GM19351 (cell line): ENCODE data around the gene GSTO1.
A peak's percentile ranks its signal among the peaks of the same experiment; 100 is the strongest.
"Not testable (repeated sequence)": the region's sequence is repeated elsewhere in the genome, so short reads cannot be mapped to it uniquely, and the experiment has no call there.

ENCODE experiments used
- ATAC-seq: cut with Tn5 transposase; IDR thresholded peaks from one replicate; pipeline ENCODE4 v1.9.1; 2021; ENCODE audit warnings: mild to moderate bottlenecking, moderate library complexity; ENCODE audit not compliant: unreplicated experiment

Gene GSTO1

GRCh38 chr10:104248931-104249330 lies 5.8 kb upstream of the GSTO1 start:
- not testable (repeated sequence) for ATAC-seq

- ATAC-seq, result no peak
These were observed 4.3 kb upstream of the GSTO1 start for GRCh38 chr10:104250371-104250770.

- ATAC-seq, result no peak
These were observed 3.2 kb upstream of the GSTO1 start for GRCh38 chr10:104251443-104251842.

- ATAC-seq, result no peak
These were observed 2.3 kb upstream of the GSTO1 start for GRCh38 chr10:104252368-104252767.

GRCh38 chr10:104253106-104253505 lies 1.6 kb upstream of the GSTO1 start:
- no peak for ATAC-seq

- ATAC-seq, result no peak
These were observed 884 bp upstream of the GSTO1 start for GRCh38 chr10:104253606-104254410.

GRCh38 chr10:104255311-104255981 lies 754 bp downstream of the GSTO1 start:
- peak; percentile 40 for ATAC-seq

GRCh38 chr10:104256335-104256961 lies 1.8 kb downstream of the GSTO1 start:
- ATAC-seq, result no peak

- ATAC-seq, result no peak
These were observed 2.5 kb downstream of the GSTO1 start for GRCh38 chr10:104257235-104257634.

- ATAC-seq, result no peak
These were observed 3.5 kb downstream of the GSTO1 start for GRCh38 chr10:104258209-104258608.

GRCh38 chr10:104259456-104259855 lies 4.8 kb downstream of the GSTO1 start:
- ATAC-seq, result no peak

- ATAC-seq, result no peak
These were observed 5.5 kb downstream of the GSTO1 start for GRCh38 chr10:104259999-104260774.

GRCh38 chr10:104260775-104261115 lies 6.1 kb downstream of the GSTO1 start:
- no peak for ATAC-seq

GRCh38 chr10:104262055-104262454 lies 7.4 kb downstream of the GSTO1 start:
- no peak for ATAC-seq

- no peak for ATAC-seq
These were observed 10.1 kb downstream of the GSTO1 start for GRCh38 chr10:104264783-104265182.

GRCh38 chr10:104267721-104268404 lies 13.2 kb downstream of the GSTO1 start:
- no peak for ATAC-seq

- ATAC-seq, result no peak
These were observed 13.7 kb downstream of the GSTO1 start for GRCh38 chr10:104268405-104268712.

- peak; percentile 97 for ATAC-seq
These were observed 14.3 kb downstream of the GSTO1 start, which contains the start of gene GSTO2 for GRCh38 chr10:104268713-104269645. GSTO2 (plus strand) TSS chr10:104269184; CDS start chr10:104274916, 5,732 bp downstream.

- no peak for ATAC-seq
These were observed 18.6 kb downstream of the GSTO1 start for GRCh38 chr10:104273286-104273685.
